OCI-LY1 (cell line): ENCODE data around the gene UTS2B.

Experiments used
- H2AFZ ChIP-seq: fragments of 200-600 bp; sonication (generic), shearing (Covaris generic); 2 replicates; pipeline ENCODE4 v1.6.0; 2014; ENCODE audit warnings: antibody characterized with exemption, mild to moderate bottlenecking, low read length
- H3F3A ChIP-seq: fragments of 200-600 bp; sonication (generic), shearing (Covaris generic); 2 replicates; pipeline ENCODE4 v1.6.0; 2014; ENCODE audit warnings: mild to moderate bottlenecking, antibody characterized with exemption, low read length, moderate library complexity; ENCODE audit not compliant: insufficient read depth
- H3K27ac ChIP-seq: fragments of 200-600 bp; sonication (generic); 2 replicates; pipeline ENCODE4 v1.5.1; 2014; ENCODE audit warnings: low read length, mixed run types, mild to moderate bottlenecking, low read depth; ENCODE audit not compliant: poor library complexity, severe bottlenecking
- H3K27me3 ChIP-seq: fragments of 200-600 bp; sonication (generic); 2 replicates; pipeline ENCODE4 v1.6.0; 2014; ENCODE audit warnings: antibody characterized with exemption, mild to moderate bottlenecking, low read length, moderate library complexity; ENCODE audit not compliant: insufficient read depth
- H3K36me3 ChIP-seq: fragments of 200-600 bp; sonication (generic); 2 replicates; pipeline ENCODE4 v1.6.1; 2014; ENCODE audit warnings: mild to moderate bottlenecking, antibody characterized with exemption, low read length, moderate library complexity, mixed read lengths; ENCODE audit not compliant: insufficient read depth
- H3K4me1 ChIP-seq: fragments of 200-600 bp; sonication (generic); 2 replicates; pipeline ENCODE4 v1.5.1; 2014; ENCODE audit warnings: mild to moderate bottlenecking, low read length, moderate library complexity; ENCODE audit not compliant: insufficient read depth, severe bottlenecking
- H3K4me2 ChIP-seq: fragments of 200-600 bp; sonication (generic), shearing (Covaris generic); 2 replicates; pipeline ENCODE4 v1.6.1; 2014; ENCODE audit warnings: low read length
- H3K4me3 ChIP-seq: fragments of 200-600 bp; sonication (generic); 2 replicates; pipeline ENCODE4 v1.5.1; 2014; ENCODE audit warnings: low read length, low read depth, mild to moderate bottlenecking, mixed read lengths; ENCODE audit not compliant: poor library complexity, severe bottlenecking
- H3K79me2 ChIP-seq: fragments of 200-600 bp; shearing (Covaris generic); 2 replicates; pipeline ENCODE4 v1.6.1; 2016; ENCODE audit warnings: mixed run types, low read length, mixed read lengths; ENCODE audit not compliant: insufficient read depth
- H3K9ac ChIP-seq: fragments of 200-600 bp; sonication (generic), shearing (Covaris generic); 2 replicates; pipeline ENCODE4 v1.6.1; 2014; ENCODE audit warnings: mild to moderate bottlenecking, low read length, mixed read lengths
- H3K9me2 ChIP-seq: fragments of 200-600 bp; sonication (generic), shearing (Covaris generic); 2 replicates; pipeline ENCODE4 v1.6.1; 2014; ENCODE audit warnings: low read depth, mild to moderate bottlenecking, low read length, mixed read lengths
- H3K9me3 ChIP-seq: fragments of 200-600 bp; shearing (Covaris generic); 2 replicates; pipeline ENCODE4 v1.6.1; 2014; ENCODE audit warnings: low read length, mixed read lengths
- H4K20me1 ChIP-seq: fragments of 200-600 bp; sonication (generic), shearing (Covaris generic); 2 replicates; pipeline ENCODE4 v1.6.0; 2016; ENCODE audit warnings: mild to moderate bottlenecking, low read length; ENCODE audit not compliant: insufficient read depth
- EZH2 ChIP-seq: fragments of 200-600 bp; sonication (generic), shearing (Covaris generic); IDR thresholded peaks from 2 replicates; pipeline ENCODE4 v1.8.0; 2017; ENCODE audit warnings: borderline replicate concordance, mixed run types, mild to moderate bottlenecking, antibody characterized with exemption, low read length, moderate library complexity, mixed read lengths
- TF ChIP-seq, protein P1 (sequence below): fragments of 200-600 bp; sonication (generic), shearing (Covaris generic); IDR thresholded peaks from 2 replicates; pipeline ENCODE4 v1.5.1; 2017; ENCODE audit warnings: mild to moderate bottlenecking, antibody characterized with exemption, low read length, moderate library complexity, mixed read lengths

The UTS2B gene

GRCh38 chr3:191292243-191293015, 37.9 kb downstream of the UTS2B start:
- H3K79me2 ChIP-seq = no peaks in the 10 kb centered on the region
- no peaks in the 10 kb centered on the region for H3K9me2 ChIP-seq
- no peaks in the 10 kb centered on the region for H3K27me3 ChIP-seq
- H4K20me1 ChIP-seq = no peaks in the 10 kb centered on the region
- peaks cover 24% of the 10 kb centered on the region for H3K4me1 ChIP-seq
- no peaks in the 10 kb centered on the region for H3F3A ChIP-seq
- no peak overlapping the region for H3K4me3 ChIP-seq
- no peaks in the 10 kb centered on the region for H3K36me3 ChIP-seq
- no peaks in the 10 kb centered on the region for H3K9me3 ChIP-seq
- no peak overlapping the region for H3K4me2 ChIP-seq
- TF ChIP-seq, protein P1, sequence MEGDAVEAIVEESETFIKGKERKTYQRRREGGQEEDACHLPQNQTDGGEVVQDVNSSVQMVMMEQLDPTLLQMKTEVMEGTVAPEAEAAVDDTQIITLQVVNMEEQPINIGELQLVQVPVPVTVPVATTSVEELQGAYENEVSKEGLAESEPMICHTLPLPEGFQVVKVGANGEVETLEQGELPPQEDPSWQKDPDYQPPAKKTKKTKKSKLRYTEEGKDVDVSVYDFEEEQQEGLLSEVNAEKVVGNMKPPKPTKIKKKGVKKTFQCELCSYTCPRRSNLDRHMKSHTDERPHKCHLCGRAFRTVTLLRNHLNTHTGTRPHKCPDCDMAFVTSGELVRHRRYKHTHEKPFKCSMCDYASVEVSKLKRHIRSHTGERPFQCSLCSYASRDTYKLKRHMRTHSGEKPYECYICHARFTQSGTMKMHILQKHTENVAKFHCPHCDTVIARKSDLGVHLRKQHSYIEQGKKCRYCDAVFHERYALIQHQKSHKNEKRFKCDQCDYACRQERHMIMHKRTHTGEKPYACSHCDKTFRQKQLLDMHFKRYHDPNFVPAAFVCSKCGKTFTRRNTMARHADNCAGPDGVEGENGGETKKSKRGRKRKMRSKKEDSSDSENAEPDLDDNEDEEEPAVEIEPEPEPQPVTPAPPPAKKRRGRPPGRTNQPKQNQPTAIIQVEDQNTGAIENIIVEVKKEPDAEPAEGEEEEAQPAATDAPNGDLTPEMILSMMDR = no peak
- TF ChIP-seq EZH2 = no peak
- H3K27ac ChIP-seq = no peak overlapping the region
- no peak overlapping the region for H2AFZ ChIP-seq
- H3K9ac ChIP-seq = no peak overlapping the region

GRCh38 chr3:191290311-191291025, 39.9 kb downstream of the UTS2B start:
- Histone ChIP-seq H3K4me1 (peaks cover 10% of the 10 kb centered on the region), H3K27ac (no peak overlapping the region), H3K4me3 (no peak overlapping the region), H3F3A (no peaks in the 10 kb centered on the region), H3K79me2 (no peaks in the 10 kb centered on the region), H3K36me3 (no peaks in the 10 kb centered on the region), H2AFZ (no peak overlapping the region), H3K27me3 (no peaks in the 10 kb centered on the region), H4K20me1 (no peaks in the 10 kb centered on the region), H3K9ac (no peak overlapping the region), H3K9me2 (no peaks in the 10 kb centered on the region), H3K9me3 (no peaks in the 10 kb centered on the region), H3K4me2 (no peak overlapping the region)
- TF ChIP-seq, protein P1 = no peak
- TF ChIP-seq EZH2 = no peak

DNA sequence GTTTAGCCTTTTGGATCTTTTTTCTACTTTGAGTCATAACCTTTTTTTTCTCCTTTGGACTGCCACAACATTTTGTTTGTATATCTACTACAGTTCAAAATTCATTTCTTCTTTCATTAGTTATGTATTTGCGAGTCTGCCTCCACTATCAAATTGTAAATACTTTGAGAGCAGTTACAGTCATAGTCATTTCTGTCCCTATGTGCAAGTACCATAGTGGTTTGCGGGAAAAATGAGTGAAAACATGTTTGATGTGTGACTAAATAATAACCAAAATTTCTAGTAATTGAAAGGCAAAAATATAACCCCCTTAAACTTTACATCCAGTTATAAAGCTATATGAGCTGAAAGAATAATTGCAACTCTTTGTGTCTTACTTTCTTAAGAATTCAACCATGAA, 46.9 kb downstream of the UTS2B start:
- no peaks in the 10 kb centered on the region for H3K27me3 ChIP-seq
- H3K79me2 ChIP-seq = no peaks in the 10 kb centered on the region
- TF ChIP-seq, protein P1 = no peak
- no peak for TF ChIP-seq EZH2
- no peak overlapping the region for H2AFZ ChIP-seq
- H3F3A ChIP-seq = no peaks in the 10 kb centered on the region
- H3K9me2 ChIP-seq = no peaks in the 10 kb centered on the region
- no peak overlapping the region for H3K4me3 ChIP-seq
- no peaks in the 10 kb centered on the region for H3K9me3 ChIP-seq
- H3K36me3 ChIP-seq = no peaks in the 10 kb centered on the region
- H3K4me2 ChIP-seq = no peak overlapping the region
- H3K4me1 ChIP-seq = no peaks in the 10 kb centered on the region
- H3K27ac ChIP-seq = no peak overlapping the region
- no peaks in the 10 kb centered on the region for H4K20me1 ChIP-seq
- no peak overlapping the region for H3K9ac ChIP-seq
